ENCODE data around the gene DLL4. TPM values are rescaled to one million over a fixed set of nuclear protein-coding genes. Genes with fewer than 3 reads are reported as not detected.
A peak's percentile ranks its signal among the peaks of the same experiment; 100 is the strongest.

The DLL4 gene
- total and polyA plus RNA-seq, 10 of the 15 experiments (the other 5 are each of a cell fraction or from before 2014, with no cell fraction given): 0.04 to 0.16 (median 0.09) TPM; not detected in 6

DNA sequence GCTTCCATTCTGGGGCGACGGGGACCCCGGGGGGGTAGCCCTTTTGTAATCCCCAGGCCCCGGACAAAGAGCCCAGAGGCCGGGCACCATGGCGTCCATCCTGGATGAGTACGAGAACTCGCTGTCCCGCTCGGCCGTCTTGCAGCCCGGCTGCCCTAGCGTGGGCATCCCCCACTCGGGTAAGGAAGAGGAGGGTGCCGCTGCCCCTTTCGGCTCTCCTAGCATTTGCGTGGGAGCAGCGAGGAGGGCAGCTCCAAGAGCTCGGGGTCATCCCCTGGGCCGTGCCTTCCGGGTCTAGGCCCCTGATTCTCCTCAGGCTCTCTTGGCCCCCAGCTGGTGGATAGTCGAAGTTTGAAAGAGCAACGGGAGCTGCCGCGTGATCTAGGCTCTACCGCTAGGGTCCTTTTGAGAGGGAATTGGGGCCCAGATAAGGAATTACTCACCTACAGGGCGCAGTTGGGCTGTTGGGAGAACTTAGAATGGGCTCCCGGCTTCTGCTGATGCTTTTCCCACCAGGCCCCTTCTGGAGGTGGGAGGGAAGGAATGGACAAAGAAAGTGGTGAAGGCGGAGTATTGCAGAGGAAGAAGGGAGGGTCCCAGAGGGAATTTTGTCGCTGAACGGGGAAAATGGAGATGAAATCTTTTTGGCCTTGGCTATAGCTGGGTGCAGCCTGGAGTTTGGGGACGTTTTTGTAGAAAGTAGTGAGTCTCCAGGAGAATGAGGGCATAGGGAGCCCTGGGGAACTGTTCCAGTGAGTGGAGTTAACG, 34.3 kb upstream of the DLL4 start (continued):
- TF ChIP-seq, protein P1, sequence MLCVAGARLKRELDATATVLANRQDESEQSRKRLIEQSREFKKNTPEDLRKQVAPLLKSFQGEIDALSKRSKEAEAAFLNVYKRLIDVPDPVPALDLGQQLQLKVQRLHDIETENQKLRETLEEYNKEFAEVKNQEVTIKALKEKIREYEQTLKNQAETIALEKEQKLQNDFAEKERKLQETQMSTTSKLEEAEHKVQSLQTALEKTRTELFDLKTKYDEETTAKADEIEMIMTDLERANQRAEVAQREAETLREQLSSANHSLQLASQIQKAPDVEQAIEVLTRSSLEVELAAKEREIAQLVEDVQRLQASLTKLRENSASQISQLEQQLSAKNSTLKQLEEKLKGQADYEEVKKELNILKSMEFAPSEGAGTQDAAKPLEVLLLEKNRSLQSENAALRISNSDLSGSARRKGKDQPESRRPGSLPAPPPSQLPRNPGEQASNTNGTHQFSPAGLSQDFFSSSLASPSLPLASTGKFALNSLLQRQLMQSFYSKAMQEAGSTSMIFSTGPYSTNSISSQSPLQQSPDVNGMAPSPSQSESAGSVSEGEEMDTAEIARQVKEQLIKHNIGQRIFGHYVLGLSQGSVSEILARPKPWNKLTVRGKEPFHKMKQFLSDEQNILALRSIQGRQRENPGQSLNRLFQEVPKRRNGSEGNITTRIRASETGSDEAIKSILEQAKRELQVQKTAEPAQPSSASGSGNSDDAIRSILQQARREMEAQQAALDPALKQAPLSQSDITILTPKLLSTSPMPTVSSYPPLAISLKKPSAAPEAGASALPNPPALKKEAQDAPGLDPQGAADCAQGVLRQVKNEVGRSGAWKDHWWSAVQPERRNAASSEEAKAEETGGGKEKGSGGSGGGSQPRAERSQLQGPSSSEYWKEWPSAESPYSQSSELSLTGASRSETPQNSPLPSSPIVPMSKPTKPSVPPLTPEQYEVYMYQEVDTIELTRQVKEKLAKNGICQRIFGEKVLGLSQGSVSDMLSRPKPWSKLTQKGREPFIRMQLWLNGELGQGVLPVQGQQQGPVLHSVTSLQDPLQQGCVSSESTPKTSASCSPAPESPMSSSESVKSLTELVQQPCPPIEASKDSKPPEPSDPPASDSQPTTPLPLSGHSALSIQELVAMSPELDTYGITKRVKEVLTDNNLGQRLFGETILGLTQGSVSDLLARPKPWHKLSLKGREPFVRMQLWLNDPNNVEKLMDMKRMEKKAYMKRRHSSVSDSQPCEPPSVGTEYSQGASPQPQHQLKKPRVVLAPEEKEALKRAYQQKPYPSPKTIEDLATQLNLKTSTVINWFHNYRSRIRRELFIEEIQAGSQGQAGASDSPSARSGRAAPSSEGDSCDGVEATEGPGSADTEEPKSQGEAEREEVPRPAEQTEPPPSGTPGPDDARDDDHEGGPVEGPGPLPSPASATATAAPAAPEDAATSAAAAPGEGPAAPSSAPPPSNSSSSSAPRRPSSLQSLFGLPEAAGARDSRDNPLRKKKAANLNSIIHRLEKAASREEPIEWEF (IDR thresholded peaks at IDR 0.05; ENCODE audit: insufficient replicate concordance, low read depth, low read length): no peak
- TF ChIP-seq MEF2A (IDR thresholded peaks at IDR 0.05; ENCODE audit: insufficient read depth, low read depth, low read length): no peak
- peak; percentile 38; the same call in 1 of the 2 replicates for TF ChIP-seq POLR2AphosphoS5 (IDR thresholded peaks at IDR 0.05; ENCODE audit: low read length)
- TF ChIP-seq ZZZ3 (IDR thresholded peaks at IDR 0.05; ENCODE audit: control insufficient read depth, insufficient read length, low read depth): no peak
- no peak for TF ChIP-seq SMAD5 (IDR thresholded peaks at IDR 0.05; ENCODE audit: low read depth)
- TF ChIP-seq EED (IDR thresholded peaks at IDR 0.05; ENCODE audit: low read depth): peak; percentile 40; the same call in 1 of the 2 replicates
- peak; percentile 39; the same call in 1 of the 2 replicates for TF ChIP-seq IKZF1 (conservative IDR thresholded peaks at IDR 0.05)
- TF ChIP-seq CREB1 (IDR thresholded peaks at IDR 0.05; ENCODE audit: low read depth): no peak
- TF ChIP-seq HDAC2 (IDR thresholded peaks at IDR 0.05): no peak
- TF ChIP-seq SMARCA5 (IDR thresholded peaks at IDR 0.05): 0 out of 2 replicates have a peak, but pooled peaks have one; percentile 65
- TF ChIP-seq CHD1 (IDR thresholded peaks at IDR 0.05; ENCODE audit: low read depth, low read length): no peak
- TF ChIP-seq IKZF2 (IDR thresholded peaks at IDR 0.05): peak; percentile 46 to 62; a peak in 3 of 4 replicates
- TF ChIP-seq TBL1XR1 (IDR thresholded peaks at IDR 0.05; ENCODE audit: low read depth, low read length): no peak
- TF ChIP-seq ZNF207 (IDR thresholded peaks at IDR 0.05; ENCODE audit: borderline replicate concordance): no peak
- TF ChIP-seq BCL11A (IDR thresholded peaks at IDR 0.05; ENCODE audit: low read depth, low read length): no peak
- TF ChIP-seq DPF2 (IDR thresholded peaks at IDR 0.05): no peak
- TF ChIP-seq MYC (IDR thresholded peaks at IDR 0.05; ENCODE audit: insufficient read depth, insufficient read length, insufficient replicate concordance, low read length, severe bottlenecking): no peak
- TF ChIP-seq, protein P2, sequence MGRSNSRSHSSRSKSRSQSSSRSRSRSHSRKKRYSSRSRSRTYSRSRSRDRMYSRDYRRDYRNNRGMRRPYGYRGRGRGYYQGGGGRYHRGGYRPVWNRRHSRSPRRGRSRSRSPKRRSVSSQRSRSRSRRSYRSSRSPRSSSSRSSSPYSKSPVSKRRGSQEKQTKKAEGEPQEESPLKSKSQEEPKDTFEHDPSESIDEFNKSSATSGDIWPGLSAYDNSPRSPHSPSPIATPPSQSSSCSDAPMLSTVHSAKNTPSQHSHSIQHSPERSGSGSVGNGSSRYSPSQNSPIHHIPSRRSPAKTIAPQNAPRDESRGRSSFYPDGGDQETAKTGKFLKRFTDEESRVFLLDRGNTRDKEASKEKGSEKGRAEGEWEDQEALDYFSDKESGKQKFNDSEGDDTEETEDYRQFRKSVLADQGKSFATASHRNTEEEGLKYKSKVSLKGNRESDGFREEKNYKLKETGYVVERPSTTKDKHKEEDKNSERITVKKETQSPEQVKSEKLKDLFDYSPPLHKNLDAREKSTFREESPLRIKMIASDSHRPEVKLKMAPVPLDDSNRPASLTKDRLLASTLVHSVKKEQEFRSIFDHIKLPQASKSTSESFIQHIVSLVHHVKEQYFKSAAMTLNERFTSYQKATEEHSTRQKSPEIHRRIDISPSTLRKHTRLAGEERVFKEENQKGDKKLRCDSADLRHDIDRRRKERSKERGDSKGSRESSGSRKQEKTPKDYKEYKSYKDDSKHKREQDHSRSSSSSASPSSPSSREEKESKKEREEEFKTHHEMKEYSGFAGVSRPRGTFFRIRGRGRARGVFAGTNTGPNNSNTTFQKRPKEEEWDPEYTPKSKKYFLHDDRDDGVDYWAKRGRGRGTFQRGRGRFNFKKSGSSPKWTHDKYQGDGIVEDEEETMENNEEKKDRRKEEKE (IDR thresholded peaks at IDR 0.05): no peak
- TF ChIP-seq, protein P3, sequence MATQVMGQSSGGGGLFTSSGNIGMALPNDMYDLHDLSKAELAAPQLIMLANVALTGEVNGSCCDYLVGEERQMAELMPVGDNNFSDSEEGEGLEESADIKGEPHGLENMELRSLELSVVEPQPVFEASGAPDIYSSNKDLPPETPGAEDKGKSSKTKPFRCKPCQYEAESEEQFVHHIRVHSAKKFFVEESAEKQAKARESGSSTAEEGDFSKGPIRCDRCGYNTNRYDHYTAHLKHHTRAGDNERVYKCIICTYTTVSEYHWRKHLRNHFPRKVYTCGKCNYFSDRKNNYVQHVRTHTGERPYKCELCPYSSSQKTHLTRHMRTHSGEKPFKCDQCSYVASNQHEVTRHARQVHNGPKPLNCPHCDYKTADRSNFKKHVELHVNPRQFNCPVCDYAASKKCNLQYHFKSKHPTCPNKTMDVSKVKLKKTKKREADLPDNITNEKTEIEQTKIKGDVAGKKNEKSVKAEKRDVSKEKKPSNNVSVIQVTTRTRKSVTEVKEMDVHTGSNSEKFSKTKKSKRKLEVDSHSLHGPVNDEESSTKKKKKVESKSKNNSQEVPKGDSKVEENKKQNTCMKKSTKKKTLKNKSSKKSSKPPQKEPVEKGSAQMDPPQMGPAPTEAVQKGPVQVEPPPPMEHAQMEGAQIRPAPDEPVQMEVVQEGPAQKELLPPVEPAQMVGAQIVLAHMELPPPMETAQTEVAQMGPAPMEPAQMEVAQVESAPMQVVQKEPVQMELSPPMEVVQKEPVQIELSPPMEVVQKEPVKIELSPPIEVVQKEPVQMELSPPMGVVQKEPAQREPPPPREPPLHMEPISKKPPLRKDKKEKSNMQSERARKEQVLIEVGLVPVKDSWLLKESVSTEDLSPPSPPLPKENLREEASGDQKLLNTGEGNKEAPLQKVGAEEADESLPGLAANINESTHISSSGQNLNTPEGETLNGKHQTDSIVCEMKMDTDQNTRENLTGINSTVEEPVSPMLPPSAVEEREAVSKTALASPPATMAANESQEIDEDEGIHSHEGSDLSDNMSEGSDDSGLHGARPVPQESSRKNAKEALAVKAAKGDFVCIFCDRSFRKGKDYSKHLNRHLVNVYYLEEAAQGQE (IDR thresholded peaks at IDR 0.05; ENCODE audit: low read depth, low read length): no peak

Data from GM12878 (cell line).